Mucosa of rectum (tissue), 2 donors: ENCODE results near the gene OR52E2.
"Not testable (repeated sequence)": the region's sequence is repeated elsewhere in the genome, so short reads cannot be mapped to it uniquely, and the experiment has no call there.

ENCODE experiments used
- H3K27ac ChIP-seq, 2 donors: one replicate each; pipeline ENCODE4 v1.7.0; 2013; ENCODE audit warnings: inconsistent platforms in 2 of 2, low read depth in 2 of 2, low read length in 2 of 2
- H3K27me3 ChIP-seq, 2 donors: one replicate each; pipeline ENCODE4 v1.7.0; 2013; ENCODE audit warnings: low read length in 2 of 2; ENCODE audit not compliant: control insufficient read depth in 2 of 2, insufficient read depth in 2 of 2
- H3K36me3 ChIP-seq, 2 donors: one replicate each; pipeline ENCODE4 v1.7.0; 2013; ENCODE audit warnings: low read length in 2 of 2; ENCODE audit not compliant: control insufficient read depth in 2 of 2, insufficient read depth in 2 of 2
- H3K4me1 ChIP-seq, 2 donors: one replicate each; pipeline ENCODE4 v1.7.0; 2013; ENCODE audit warnings: low read length in 2 of 2, mild to moderate bottlenecking in 1 of 2; ENCODE audit not compliant: control insufficient read depth in 2 of 2, insufficient read depth in 2 of 2
- H3K4me3 ChIP-seq, 2 donors: one replicate each; pipeline ENCODE4 v1.7.0; 2013; ENCODE audit warnings: low read length in 2 of 2
- H3K9ac ChIP-seq, 2 donors: one replicate each; pipeline ENCODE4 v1.7.0; 2013; ENCODE audit warnings: low read length in 2 of 2, low read depth in 1 of 2, mild to moderate bottlenecking in 1 of 2
- H3K9me3 ChIP-seq, 2 donors: one replicate each; pipeline ENCODE4 v1.7.0; 2013; ENCODE audit warnings: low read length in 2 of 2; ENCODE audit not compliant: control insufficient read depth in 2 of 2
- donor health status: healthy.
- donor health status: Normal muscosa, but diverticular disease.

OR52E2 gene

GRCh38 chr11:5071799-5072198 lies 12.4 kb upstream of the OR52E2 start:
- no peaks in the 10 kb centered on the region for H3K36me3 ChIP-seq

GRCh38 chr11:5069272-5069671 lies 9.8 kb upstream of the OR52E2 start, which contains the start of gene OR52E1:
Gene OR52E1, plus strand, starts transcription at chr11:5069572.
- Histone ChIP-seq H3K27ac (no peak within 1 kb of the TSS), H3K36me3 (no peaks in the 10 kb centered on the region), H3K9ac (no peak within 1 kb of the TSS), H3K4me3 (no peak within 1 kb of the TSS), H3K9me3 (no peaks in the 10 kb centered on the region), H3K4me1 (no peaks in the 10 kb centered on the region), H3K27me3 (no peaks in the 10 kb centered on the region)

More at GRCh38 chr11:5071799-5072198, 12.4 kb upstream of the OR52E2 start:
- H3K4me1 ChIP-seq = no peaks in the 10 kb centered on the region
- H3K9ac ChIP-seq = no peak overlapping the region
- no peaks in the 10 kb centered on the region for H3K27me3 ChIP-seq
- H3K27ac ChIP-seq = no peak overlapping the region
- no peak overlapping the region for H3K4me3 ChIP-seq
- no peaks in the 10 kb centered on the region for H3K9me3 ChIP-seq

DNA sequence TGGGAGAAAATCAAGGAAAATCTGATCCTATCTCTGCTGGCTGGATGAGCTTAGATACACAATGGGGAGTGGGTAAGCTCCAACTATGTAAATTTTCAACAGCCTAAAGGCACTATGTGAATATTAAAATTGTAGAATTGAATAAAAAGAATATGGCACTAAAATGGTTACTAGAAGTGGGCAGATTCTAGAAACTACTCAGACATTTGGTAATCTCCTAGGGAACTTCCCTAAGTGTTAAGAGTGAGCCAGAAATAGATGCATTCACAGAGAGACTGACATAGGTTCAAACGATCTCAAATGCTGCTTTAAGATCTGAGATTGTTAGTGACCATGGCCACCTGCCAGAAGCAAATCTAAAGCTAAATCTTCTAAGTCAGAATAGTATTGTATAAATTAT lies 5.6 kb upstream of the OR52E2 start:
- Histone ChIP-seq H3K9ac (no peak overlapping the region), H3K4me1 (no peaks in the 10 kb centered on the region), H3K27ac (no peak overlapping the region), H3K36me3 (no peaks in the 10 kb centered on the region), H3K27me3 (no peaks in the 10 kb centered on the region), H3K9me3 (no peaks in the 10 kb centered on the region), H3K4me3 (no peak overlapping the region)

DNA sequence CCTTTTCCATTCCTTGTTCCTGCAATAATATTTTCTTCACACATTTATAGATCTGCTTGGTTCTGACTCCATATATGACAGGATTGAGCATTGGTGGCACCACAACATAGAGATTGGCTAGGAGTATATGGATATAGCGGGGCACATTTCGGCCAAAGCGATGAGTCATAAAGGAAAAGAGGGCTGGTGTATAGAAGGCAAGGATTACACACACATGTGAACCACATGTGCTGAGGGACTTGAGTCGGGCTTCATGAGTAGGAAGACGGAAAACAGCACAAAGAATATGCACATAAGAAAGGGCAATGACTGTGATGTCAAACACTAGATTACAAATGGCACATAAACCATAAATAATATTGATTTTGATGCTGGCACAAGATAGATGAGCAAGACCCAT lies 748 bp downstream of the OR52E2 start:
- H3K4me1 ChIP-seq, H3K27me3 ChIP-seq, H3K36me3 ChIP-seq, H3K9ac ChIP-seq, H3K4me3 ChIP-seq, H3K27ac ChIP-seq, H3K9me3 ChIP-seq: not testable (repeated sequence)

GRCh38 chr11:5046754-5047330 lies 12.6 kb downstream of the OR52E2 start:
- Histone ChIP-seq H3K36me3 (no peaks in the 10 kb centered on the region), H3K9ac (no peak overlapping the region), H3K9me3 (no peaks in the 10 kb centered on the region), H3K4me1 (no peaks in the 10 kb centered on the region), H3K27me3 (no peaks in the 10 kb centered on the region), H3K27ac (no peak overlapping the region), H3K4me3 (no peak overlapping the region)

DNA sequence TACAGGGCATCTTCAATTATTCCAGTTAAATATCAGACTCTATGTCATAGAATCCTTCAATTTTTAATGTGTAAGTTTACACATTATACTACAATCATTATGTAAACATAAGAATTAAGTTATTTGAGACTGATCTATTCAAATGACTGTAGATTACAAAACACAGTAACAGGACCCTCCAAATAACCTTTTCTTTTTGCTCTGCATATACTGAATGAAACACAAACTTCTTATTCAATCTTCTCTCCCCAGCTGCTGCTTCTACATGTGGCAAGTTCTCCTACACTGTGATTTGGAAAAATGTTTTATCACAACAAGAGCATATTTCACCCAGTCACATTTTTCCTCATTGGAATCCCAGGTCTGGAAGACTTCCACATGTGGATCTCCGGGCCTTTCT lies 13.2 kb downstream of the OR52E2 start, which contains the start of gene OR52J3:
Gene OR52J3, plus strand, starts transcription at position 301 of the 400 bp plus-strand sequence. Its CDS starts 0 bp downstream, at position 301.
- Histone ChIP-seq H3K27ac (no peak within 1 kb of the TSS), H3K9me3 (no peaks in the 10 kb centered on the region), H3K27me3 (no peaks in the 10 kb centered on the region), H3K4me1 (no peaks in the 10 kb centered on the region), H3K4me3 (no peak within 1 kb of the TSS), H3K9ac (no peak within 1 kb of the TSS), H3K36me3 (no peaks in the 10 kb centered on the region)

DNA sequence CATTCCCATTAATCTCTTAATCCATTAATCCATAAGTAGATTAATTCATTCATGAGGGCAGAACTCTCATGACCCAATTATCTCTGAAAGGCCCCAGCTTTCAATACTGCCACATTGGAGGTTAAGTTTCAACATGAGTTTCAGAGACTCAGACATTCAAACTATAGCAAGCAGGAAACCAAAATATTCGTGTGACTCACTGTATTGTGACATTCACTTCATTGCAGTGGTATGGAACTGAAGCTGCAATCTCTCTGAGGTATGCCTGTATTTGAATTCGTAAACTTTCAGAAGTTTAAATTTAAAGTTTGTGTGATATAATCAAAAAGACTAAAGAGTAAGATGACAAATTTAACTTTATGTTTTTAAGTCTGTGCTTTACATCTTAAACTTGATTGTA lies 16.0 kb downstream of the OR52E2 start:
- Histone ChIP-seq H3K4me3 (no peak overlapping the region), H3K9ac (no peak overlapping the region), H3K27ac (no peak overlapping the region), H3K27me3 (no peaks in the 10 kb centered on the region), H3K4me1 (no peaks in the 10 kb centered on the region), H3K36me3 (no peaks in the 10 kb centered on the region), H3K9me3 (no peaks in the 10 kb centered on the region)

DNA sequence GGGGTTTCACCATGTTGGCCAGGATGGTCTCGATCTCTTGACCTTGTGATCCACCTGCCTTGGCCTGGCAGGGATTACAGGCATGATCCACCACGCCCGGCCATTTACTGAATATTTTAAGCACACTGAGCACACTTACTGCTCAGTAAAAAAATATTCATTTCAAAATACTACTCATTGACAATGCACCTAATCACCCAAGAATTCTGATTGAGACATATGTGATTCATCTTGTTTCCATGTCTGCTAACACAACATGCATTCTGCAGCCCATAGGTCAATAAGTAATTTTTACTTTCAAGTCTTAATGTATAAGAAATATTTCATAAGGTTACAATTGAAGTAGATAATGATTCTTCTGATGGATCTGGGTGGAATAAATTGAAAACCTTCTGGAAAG lies 17.3 kb downstream of the OR52E2 start:
- Histone ChIP-seq H3K9ac (no peak overlapping the region), H3K36me3 (no peaks in the 10 kb centered on the region), H3K4me3 (no peak overlapping the region), H3K27me3 (no peaks in the 10 kb centered on the region), H3K9me3 (no peaks in the 10 kb centered on the region), H3K27ac (no peak overlapping the region), H3K4me1 (no peaks in the 10 kb centered on the region)

DNA sequence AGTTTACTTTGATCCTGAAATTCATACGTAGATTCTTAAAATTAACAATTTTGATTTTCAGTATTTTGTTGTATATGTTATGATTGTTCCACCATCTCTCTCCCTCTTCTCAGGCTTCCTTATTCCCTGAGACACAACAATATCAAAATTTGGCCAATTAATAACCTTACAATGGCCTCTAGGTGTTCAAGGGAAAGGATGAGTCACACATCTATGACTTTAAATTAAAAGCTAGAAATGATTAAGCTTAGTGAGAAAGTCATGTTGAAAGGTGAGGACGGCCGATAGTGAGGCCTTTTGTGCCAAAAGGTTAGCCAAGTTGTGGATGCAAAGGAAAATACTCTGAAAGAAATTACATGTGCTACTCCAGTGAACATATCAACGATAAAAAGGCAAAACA lies 18.6 kb downstream of the OR52E2 start:
- no peak overlapping the region for H3K27ac ChIP-seq

GRCh38 chr11:5038341-5038740 lies 21.1 kb downstream of the OR52E2 start:
- no peak overlapping the region for H3K9ac ChIP-seq
- no peaks in the 10 kb centered on the region for H3K9me3 ChIP-seq
- H3K4me1 ChIP-seq = no peaks in the 10 kb centered on the region
- no peaks in the 10 kb centered on the region for H3K36me3 ChIP-seq
- no peak overlapping the region for H3K4me3 ChIP-seq
- H3K27ac ChIP-seq = no peak overlapping the region
- H3K27me3 ChIP-seq = no peaks in the 10 kb centered on the region

More for the DNA sequence above, 18.6 kb downstream of the OR52E2 start:
- no peaks in the 10 kb centered on the region for H3K4me1 ChIP-seq
- H3K36me3 ChIP-seq = no peaks in the 10 kb centered on the region
- H3K27me3 ChIP-seq = no peaks in the 10 kb centered on the region
- no peak overlapping the region for H3K9ac ChIP-seq
- no peak overlapping the region for H3K4me3 ChIP-seq
- H3K9me3 ChIP-seq = no peaks in the 10 kb centered on the region

GRCh38 chr11:5037926-5038325 lies 21.5 kb downstream of the OR52E2 start:
- no peaks in the 10 kb centered on the region for H3K4me1 ChIP-seq
- H3K36me3 ChIP-seq = no peaks in the 10 kb centered on the region
- H3K9ac ChIP-seq = no peak overlapping the region
- no peaks in the 10 kb centered on the region for H3K9me3 ChIP-seq
- H3K27me3 ChIP-seq = no peaks in the 10 kb centered on the region
- H3K27ac ChIP-seq = no peak overlapping the region
- H3K4me3 ChIP-seq = no peak overlapping the region
